Caco-2 (cell line): Measurements from ENCODE around the gene RFX3. TPM values are rescaled to one million over a fixed set of nuclear protein-coding genes. Genes with fewer than 3 reads are reported as not detected.

Source experiments
- BruUV-seq: library from RNA; stranded (reverse); fragments of 400-500 nt; replicated peaks from 2 replicates; lab custom pipeline; 2021; lab: Mats Ljungman, UMichigan
- CTCF ChIA-PET: fragments of 300-600 bp; sonication (Branson Sonifier 250); formaldehyde crosslinking; loops from one replicate; lab custom pipeline; 2022; ENCODE audit warnings: antibody characterized with exemption; lab: Charles Lee
- POLR2A ChIA-PET: fragments of 300-600 bp; sonication (Branson Sonifier 250); formaldehyde crosslinking; loops from one replicate; lab custom pipeline; 2022; ENCODE audit warnings: antibody characterized with exemption; lab: Charles Lee
- DNase-seq, 2 experiments: peaks; one replicate each; pipeline versions ENCODE4 v3.0.0 to v3.0.0-alpha.2; 2020 to 2022
- H3K27me3 ChIP-seq: replicated peaks from 2 replicates; pipeline ENCODE4 v1.6.0; 2011; ENCODE audit warnings: low read length; ENCODE audit not compliant: control insufficient read depth, insufficient read depth
- H3K36me3 ChIP-seq: 2 replicates; pipeline ENCODE4 v1.5.1; 2011; ENCODE audit warnings: low read length; ENCODE audit not compliant: control insufficient read depth, insufficient read depth
- H3K4me1 ChIP-seq: fragments of 250-450 bp; sonication (Bioruptor Pico); 2 replicates; pipeline ENCODE4 v1.5.1; 2020; ENCODE audit warnings: mild to moderate bottlenecking
- H3K4me3 ChIP-seq: 2 replicates; pipeline ENCODE4 v1.5.1; 2011; ENCODE audit warnings: low read depth, mild to moderate bottlenecking, control low read depth, low read length
- H3K9me3 ChIP-seq: fragments of 250-450 bp; sonication (Bioruptor Pico); 2 replicates; pipeline ENCODE4 v1.5.1; 2020; ENCODE audit warnings: mild to moderate bottlenecking, moderate library complexity
- H3K27ac Mint-ChIP-seq: one replicate; pipeline ENCODE4 v1.8.0; 2022; ENCODE audit warnings: mixed read lengths; ENCODE audit not compliant: unreplicated experiment
- H3K27me3 Mint-ChIP-seq: one replicate; pipeline ENCODE4 v1.8.0; 2022; ENCODE audit warnings: mixed read lengths; ENCODE audit not compliant: insufficient read depth, unreplicated experiment
- H3K36me3 Mint-ChIP-seq: one replicate; pipeline ENCODE4 v1.8.0; 2022; ENCODE audit warnings: mild to moderate bottlenecking, mixed read lengths; ENCODE audit not compliant: insufficient read depth, unreplicated experiment
- H3K4me1 Mint-ChIP-seq: one replicate; pipeline ENCODE4 v1.8.0; 2022; ENCODE audit warnings: low read depth, mixed read lengths; ENCODE audit not compliant: unreplicated experiment
- H3K4me3 Mint-ChIP-seq: one replicate; pipeline ENCODE4 v1.8.0; 2022; ENCODE audit warnings: mild to moderate bottlenecking, moderate library complexity, mixed read lengths; ENCODE audit not compliant: unreplicated experiment
- H3K9me3 Mint-ChIP-seq: one replicate; pipeline ENCODE4 v1.8.0; 2022; ENCODE audit warnings: mixed read lengths; ENCODE audit not compliant: unreplicated experiment
- CTCF ChIP-seq, 2 experiments: fragments of 200-600 bp in 1 of 2; IDR thresholded peaks; 1 replicate in 1 of 2; 2 replicates in 1 of 2; pipeline versions ENCODE4 v1.5.1 to v1.8.0; 2011 to 2022; ENCODE audit warnings: antibody characterized with exemption in 1 of 2, control low read depth in 1 of 2, inconsistent platforms in 1 of 2, low read depth in 1 of 2, low read length in 1 of 2, mild to moderate bottlenecking in 1 of 2, moderate library complexity in 1 of 2; ENCODE audit not compliant: insufficient read depth in 1 of 2, severe bottlenecking in 1 of 2, unreplicated experiment in 1 of 2
- intact Hi-C: fragments of 100-400 bp; cut with micrococcal nuclease; formaldehyde crosslinking; loops from one replicate; pipeline ENCODE4 v1.10.0; 2022; ENCODE audit not compliant: unreplicated experiment
- total RNA-seq: library from RNA; stranded (reverse); gene quantifications from 2 replicates; pipeline ENCODE4 v1.2.3, GENCODE V29; 2022

RFX3 gene
- total RNA-seq, 1 experiment from 2014 or later = 4.2 TPM

DNA sequence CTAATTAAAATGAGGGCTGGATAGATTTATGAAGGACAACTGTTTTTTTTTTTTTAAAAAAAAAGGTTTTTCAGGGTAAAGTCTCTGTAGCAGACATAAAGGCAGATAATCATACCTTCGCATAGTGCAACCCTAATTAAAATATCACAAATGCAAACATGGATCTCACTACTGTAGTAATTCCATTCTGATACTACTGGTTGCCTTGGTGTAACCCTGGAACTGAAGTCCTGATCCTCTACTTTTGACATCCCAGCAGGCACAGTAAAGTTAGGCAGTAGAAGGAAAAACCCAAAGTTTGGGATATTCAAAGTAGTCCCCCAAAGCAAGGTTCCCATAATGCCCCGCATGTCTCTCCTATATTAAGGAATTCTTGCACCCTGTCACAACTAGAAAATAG, 19.6 kb downstream of the RFX3 start:
- no peaks in the 10 kb centered on the region for H3K27me3 ChIP-seq
- H3K4me1 ChIP-seq = no peaks in the 10 kb centered on the region
- no peaks in the 10 kb centered on the region for H3K36me3 ChIP-seq
- BruUV-seq = no TSS peak
- H3K36me3 Mint-ChIP-seq = no peaks in the 10 kb centered on the region
- DNase-seq = no peak
- H3K27me3 Mint-ChIP-seq = no peaks in the 10 kb centered on the region
- intact Hi-C loops = no loop called here
- ChIA-PET CTCF (no interaction called here), POLR2A (no interaction called here)
- peaks cover 7% of the 10 kb centered on the region for H3K4me1 Mint-ChIP-seq
- no peak overlapping the region for H3K27ac Mint-ChIP-seq
- H3K9me3 ChIP-seq = no peaks in the 10 kb centered on the region
- H3K4me3 ChIP-seq = no peak overlapping the region
- H3K4me3 Mint-ChIP-seq = no peak overlapping the region
- no peak for TF ChIP-seq CTCF (IDR thresholded peaks at IDR 0.05; ENCODE audit: insufficient read depth in 1 of 2, low read depth in 1 of 2, low read length in 1 of 2, severe bottlenecking in 1 of 2, unreplicated experiment in 1 of 2)
- no peaks in the 10 kb centered on the region for H3K9me3 Mint-ChIP-seq

- TF ChIP-seq CTCF (IDR thresholded peaks at IDR 0.05; ENCODE audit: insufficient read depth in 1 of 2, low read depth in 1 of 2, low read length in 1 of 2, severe bottlenecking in 1 of 2, unreplicated experiment in 1 of 2) = no peak
- Histone ChIP-seq H3K4me1 (no peaks in the 10 kb centered on the region), H3K36me3 (no peaks in the 10 kb centered on the region), H3K27me3 (no peaks in the 10 kb centered on the region), H3K4me3 (no peak overlapping the region), H3K9me3 (no peaks in the 10 kb centered on the region)
- intact Hi-C loops = no loop called here
- H3K9me3 Mint-ChIP-seq = no peaks in the 10 kb centered on the region
- no peak overlapping the region for H3K4me3 Mint-ChIP-seq
- no peaks in the 10 kb centered on the region for H3K4me1 Mint-ChIP-seq
- H3K27me3 Mint-ChIP-seq = no peaks in the 10 kb centered on the region
- POLR2A ChIA-PET = no interaction called here
- no peaks in the 10 kb centered on the region for H3K36me3 Mint-ChIP-seq
- H3K27ac Mint-ChIP-seq = no peak overlapping the region
- CTCF ChIA-PET = no interaction called here
- no peak for DNase-seq
- no TSS peak for BruUV-seq
Observed at GRCh38 chr9:3502560-3503398, 23.0 kb downstream of the RFX3 start.

DNA sequence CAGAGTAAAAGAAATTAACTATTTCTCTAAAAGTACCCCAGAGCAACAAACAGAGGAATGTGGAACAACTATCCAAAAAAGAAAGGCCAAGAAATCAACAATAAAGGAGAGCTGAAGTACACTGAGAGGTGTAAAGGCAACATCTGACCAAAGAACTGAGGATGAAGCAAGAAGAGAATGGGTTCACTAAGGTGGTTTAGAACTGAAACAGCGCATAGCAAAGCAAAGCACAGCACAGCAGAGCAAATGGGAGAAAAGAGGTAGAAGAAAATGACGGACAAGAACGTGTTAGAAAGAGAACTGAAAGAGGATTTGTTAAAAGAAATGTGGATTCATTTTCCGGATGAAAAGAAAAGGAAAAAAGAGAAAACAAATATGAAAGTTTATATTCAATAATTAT, 25.8 kb downstream of the RFX3 start:
- ChIA-PET POLR2A (no interaction called here), CTCF (no interaction called here)
- intact Hi-C loops = no loop called here
- no peaks in the 10 kb centered on the region for H3K4me1 Mint-ChIP-seq
- H3K4me3 Mint-ChIP-seq = no peak overlapping the region
- no peak overlapping the region for H3K4me3 ChIP-seq
- no peaks in the 10 kb centered on the region for H3K27me3 ChIP-seq
- no peak for TF ChIP-seq CTCF (IDR thresholded peaks at IDR 0.05; ENCODE audit: insufficient read depth in 1 of 2, low read depth in 1 of 2, low read length in 1 of 2, severe bottlenecking in 1 of 2, unreplicated experiment in 1 of 2)
- no peaks in the 10 kb centered on the region for H3K9me3 Mint-ChIP-seq
- no peaks in the 10 kb centered on the region for H3K27me3 Mint-ChIP-seq
- H3K4me1 ChIP-seq = no peaks in the 10 kb centered on the region
- H3K9me3 ChIP-seq = no peaks in the 10 kb centered on the region
- H3K36me3 Mint-ChIP-seq = no peaks in the 10 kb centered on the region
- no peak for DNase-seq
- no TSS peak for BruUV-seq
- H3K36me3 ChIP-seq = no peaks in the 10 kb centered on the region
- no peak overlapping the region for H3K27ac Mint-ChIP-seq
